Inferior parietal cortex (tissue), 1 donor: ENCODE results near the gene FBXL2.

Experiments
- DNase-seq: peaks from one replicate; pipeline ENCODE4 v3.0.0-alpha.2; 2016; ENCODE audit errors: extremely low spot score

FBXL2 gene

GRCh38 chr3:33277193-33277882 is at the start of gene FBXL2:
FBXL2 (plus strand) TSS chr3:33277442; CDS start chr3:33277513, 71 bp downstream.
- peak; percentile 52 for DNase-seq

- DNase-seq = no peak
Observed at GRCh38 chr3:33229066-33229465, 48.2 kb upstream of the FBXL2 start.

GRCh38 chr3:33229947-33230346 is 47.3 kb upstream of the FBXL2 start:
- no peak for DNase-seq

- no peak for DNase-seq
Observed at GRCh38 chr3:33231756-33232465, 45.3 kb upstream of the FBXL2 start.

- no peak for DNase-seq
Observed at GRCh38 chr3:33233884-33234283, 43.4 kb upstream of the FBXL2 start.

GRCh38 chr3:33236005-33236404 is 41.2 kb upstream of the FBXL2 start:
- DNase-seq = no peak

- no peak for DNase-seq
Observed at GRCh38 chr3:33237439-33237838, 39.8 kb upstream of the FBXL2 start.

- DNase-seq = no peak
Observed at GRCh38 chr3:33238923-33239322, 38.3 kb upstream of the FBXL2 start.

- DNase-seq = no peak
Observed at GRCh38 chr3:33240261-33240660, 37.0 kb upstream of the FBXL2 start.

GRCh38 chr3:33246786-33247185 is 30.5 kb upstream of the FBXL2 start:
- no peak for DNase-seq

GRCh38 chr3:33250712-33251111 is 26.5 kb upstream of the FBXL2 start:
- DNase-seq = no peak

- DNase-seq = no peak
Observed at GRCh38 chr3:33256249-33256648, 21.0 kb upstream of the FBXL2 start.

- DNase-seq = no peak
Observed at GRCh38 chr3:33260104-33260503, 17.1 kb upstream of the FBXL2 start.

GRCh38 chr3:33269385-33269784 is 7.9 kb upstream of the FBXL2 start:
- no peak for DNase-seq

- DNase-seq = no peak
Observed at GRCh38 chr3:33271324-33271723, 5.9 kb upstream of the FBXL2 start.

- DNase-seq = no peak
Observed at GRCh38 chr3:33273628-33274027, 3.6 kb upstream of the FBXL2 start.

- DNase-seq = no peak
Observed at GRCh38 chr3:33278163-33278562, 921 bp downstream of the FBXL2 start.

GRCh38 chr3:33287672-33288282 is 10.5 kb downstream of the FBXL2 start:
- DNase-seq = no peak

GRCh38 chr3:33299395-33300081 is 22.3 kb downstream of the FBXL2 start:
- no peak for DNase-seq

- DNase-seq = no peak
Observed at GRCh38 chr3:33312361-33312760, 35.1 kb downstream of the FBXL2 start.

GRCh38 chr3:33313331-33313730 is 36.1 kb downstream of the FBXL2 start:
- no peak for DNase-seq

- no peak for DNase-seq
Observed at GRCh38 chr3:33314993-33315392, 37.8 kb downstream of the FBXL2 start.
